Lung (tissue), 12 donors: ENCODE data around the gene CLSTN1. TPM values are rescaled to one million over a fixed set of nuclear protein-coding genes. Genes with fewer than 3 reads are reported as not detected.

Experiments used
- ATAC-seq: fragments of 200-7000 bp; cut with Tn5 transposase; one replicate; pipeline ENCODE4 v1.9.1; 2020; ENCODE audit warnings: moderate number of reproducible peaks; ENCODE audit not compliant: insufficient read depth, low FRiP score
- DNase-seq, 3 donors: peaks; one replicate each; pipeline ENCODE4 v3.0.0-alpha.2; 2013 to 2017
- H3K27ac ChIP-seq, 2 donors: one replicate each; pipeline ENCODE4 v1.5.1; 2013; ENCODE audit warnings: mild to moderate bottlenecking in 2 of 2, moderate library complexity in 2 of 2, control low read depth in 1 of 2, inconsistent platforms in 1 of 2, low read depth in 1 of 2, low read length in 1 of 2
- H3K27me3 ChIP-seq, 3 donors: one replicate each; pipeline ENCODE4 v1.5.1; 2013; ENCODE audit warnings: low read length in 2 of 3; ENCODE audit not compliant: control insufficient read depth in 3 of 3, insufficient read depth in 3 of 3
- H3K36me3 ChIP-seq, 4 donors: one replicate each; pipeline ENCODE4 v1.5.1; 2013; ENCODE audit warnings: low read length in 4 of 4, mild to moderate bottlenecking in 1 of 4, moderate library complexity in 1 of 4; ENCODE audit not compliant: control insufficient read depth in 4 of 4, insufficient read depth in 4 of 4
- H3K4me1 ChIP-seq, 5 donors: one replicate each; pipeline ENCODE4 v1.5.1; 2013; ENCODE audit warnings: low read length in 5 of 5, mild to moderate bottlenecking in 2 of 5, moderate library complexity in 1 of 5; ENCODE audit not compliant: control insufficient read depth in 5 of 5, insufficient read depth in 5 of 5
- H3K4me3 ChIP-seq: one replicate; pipeline ENCODE4 v1.5.1; 2013; ENCODE audit warnings: mild to moderate bottlenecking, control low read depth, moderate library complexity
- H3K9ac ChIP-seq, 2 donors: one replicate each; pipeline ENCODE4 v1.5.1; 2013; ENCODE audit warnings: low read length in 2 of 2, control low read depth in 1 of 2; ENCODE audit not compliant: insufficient read depth in 1 of 2
- H3K9me3 ChIP-seq, 4 donors: one replicate each; pipeline ENCODE4 v1.5.1; 2013; ENCODE audit warnings: low read length in 3 of 4, mild to moderate bottlenecking in 1 of 4, moderate library complexity in 1 of 4; ENCODE audit not compliant: control insufficient read depth in 4 of 4, insufficient read depth in 3 of 4
- WGBS, 2 donors: extraction: QIAGEN DNeasy Blood & Tissue Kit; methylation state at CpG; one replicate each; pipeline ENCODE4 v1.1.7; 2013; 5-methylcytosine and 5-hydroxymethylcytosine counted together
- polyA plus RNA-seq, 2 donors: library from polyadenylated mRNA; stranded (reverse); fragments of 200-250 nt; gene quantifications; one replicate each; pipeline ENCODE4 v1.2.1, GENCODE V29; 2013
- total RNA-seq, 2 donors: library from RNA; depleted of rRNA in 1 of 2; stranded (reverse); fragments of >200 nt in 1 of 2; gene quantifications; one replicate each; pipeline ENCODE4 v1.2.1, GENCODE V29; 2014 to 2021
- TF ChIP-seq, protein P1 (sequence below): IDR thresholded peaks from 2 replicates; pipeline ENCODE4 v1.5.1; 2012; ENCODE audit warnings: mild to moderate bottlenecking; ENCODE audit errors: control extremely low read depth, extremely low read depth
- donor health status: control.
- donor health status: control.
- donor health status: Bipolar disorder and iron deficiency.
- donor health status: healthy.
- donor health status: DM: yes; HTN: yes; CAD: no.

The CLSTN1 gene
- total and polyA plus RNA-seq, 4 donors: 37.1 to 88.0 (median 61.8) TPM

DNA sequence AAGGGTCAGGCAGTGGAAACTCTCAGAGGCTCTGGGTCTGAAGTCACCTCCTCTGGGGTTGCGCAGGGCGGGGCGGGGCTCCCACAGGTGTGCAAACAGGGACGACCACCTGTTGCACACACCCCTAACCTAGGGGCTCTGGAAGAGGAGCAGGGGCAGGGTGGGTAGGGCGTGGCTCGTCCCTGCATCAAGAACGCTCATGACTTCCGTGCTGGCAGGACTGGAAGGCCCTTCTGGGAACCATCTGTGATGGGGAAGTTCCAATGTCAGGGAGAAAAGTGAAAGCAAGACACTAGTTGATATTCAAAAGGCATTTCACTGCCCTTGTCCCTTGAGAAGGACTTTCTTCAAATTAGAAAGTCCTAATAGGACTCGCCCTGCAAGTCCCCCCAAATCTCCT is 22.1 kb upstream of the CLSTN1 start:
- no peak overlapping the region for H3K4me3 ChIP-seq
- TF ChIP-seq, protein P1, sequence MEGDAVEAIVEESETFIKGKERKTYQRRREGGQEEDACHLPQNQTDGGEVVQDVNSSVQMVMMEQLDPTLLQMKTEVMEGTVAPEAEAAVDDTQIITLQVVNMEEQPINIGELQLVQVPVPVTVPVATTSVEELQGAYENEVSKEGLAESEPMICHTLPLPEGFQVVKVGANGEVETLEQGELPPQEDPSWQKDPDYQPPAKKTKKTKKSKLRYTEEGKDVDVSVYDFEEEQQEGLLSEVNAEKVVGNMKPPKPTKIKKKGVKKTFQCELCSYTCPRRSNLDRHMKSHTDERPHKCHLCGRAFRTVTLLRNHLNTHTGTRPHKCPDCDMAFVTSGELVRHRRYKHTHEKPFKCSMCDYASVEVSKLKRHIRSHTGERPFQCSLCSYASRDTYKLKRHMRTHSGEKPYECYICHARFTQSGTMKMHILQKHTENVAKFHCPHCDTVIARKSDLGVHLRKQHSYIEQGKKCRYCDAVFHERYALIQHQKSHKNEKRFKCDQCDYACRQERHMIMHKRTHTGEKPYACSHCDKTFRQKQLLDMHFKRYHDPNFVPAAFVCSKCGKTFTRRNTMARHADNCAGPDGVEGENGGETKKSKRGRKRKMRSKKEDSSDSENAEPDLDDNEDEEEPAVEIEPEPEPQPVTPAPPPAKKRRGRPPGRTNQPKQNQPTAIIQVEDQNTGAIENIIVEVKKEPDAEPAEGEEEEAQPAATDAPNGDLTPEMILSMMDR: no peak
- ATAC-seq (no peak), DNase-seq (no peak)
- 63 to 71% methylated on average over 9 of the region's 9 CpGs for WGBS, 2 donors
- H3K27me3 ChIP-seq: no peaks in the 10 kb centered on the region
- peaks cover 0 to 10% (median 0%) of the 10 kb centered on the region in 4 donors for H3K36me3 ChIP-seq
- H3K4me1 ChIP-seq: peaks cover 0 to 19% (median 4%) of the 10 kb centered on the region in 5 donors
- H3K27ac ChIP-seq: no peak overlapping the region
- H3K9me3 ChIP-seq: peaks cover 0 to 2% (median 0%) of the 10 kb centered on the region in 4 donors
- H3K9ac ChIP-seq: no peak overlapping the region

DNA sequence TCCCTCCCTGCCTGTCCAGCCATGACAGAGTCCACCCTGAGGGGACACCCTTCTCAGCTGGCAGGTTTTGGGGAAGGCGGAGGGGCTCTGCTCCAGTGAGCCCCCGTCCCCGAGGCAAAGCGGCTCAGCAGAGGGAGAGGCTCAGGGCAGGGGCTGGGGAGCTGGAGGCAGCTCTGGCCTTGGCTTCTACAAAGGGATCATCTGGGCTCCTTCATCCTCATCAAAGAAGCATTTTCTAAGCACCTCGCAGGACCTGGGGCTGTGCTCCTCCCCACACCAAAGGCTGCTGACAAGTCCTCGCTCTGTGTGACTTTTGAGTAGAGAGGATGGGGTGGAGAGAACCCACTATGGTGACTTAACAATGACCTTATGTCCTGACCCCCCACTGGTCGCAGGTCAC is 21.0 kb upstream of the CLSTN1 start:
- DNase-seq (no peak), ATAC-seq (no peak)
- peaks cover 0 to 5% (median 0%) of the 10 kb centered on the region in 4 donors for H3K36me3 ChIP-seq
- WGBS, 2 donors: 91 to 94% methylated on average over 7 of the region's 7 CpGs
- H3K9ac ChIP-seq: no peak overlapping the region
- H3K27ac ChIP-seq: no peak overlapping the region
- no peaks in the 10 kb centered on the region for H3K9me3 ChIP-seq
- no peaks in the 10 kb centered on the region for H3K27me3 ChIP-seq
- TF ChIP-seq, protein P1: no peak
- no peak overlapping the region for H3K4me3 ChIP-seq
- peaks cover 0 to 19% (median 4%) of the 10 kb centered on the region in 5 donors for H3K4me1 ChIP-seq

DNA sequence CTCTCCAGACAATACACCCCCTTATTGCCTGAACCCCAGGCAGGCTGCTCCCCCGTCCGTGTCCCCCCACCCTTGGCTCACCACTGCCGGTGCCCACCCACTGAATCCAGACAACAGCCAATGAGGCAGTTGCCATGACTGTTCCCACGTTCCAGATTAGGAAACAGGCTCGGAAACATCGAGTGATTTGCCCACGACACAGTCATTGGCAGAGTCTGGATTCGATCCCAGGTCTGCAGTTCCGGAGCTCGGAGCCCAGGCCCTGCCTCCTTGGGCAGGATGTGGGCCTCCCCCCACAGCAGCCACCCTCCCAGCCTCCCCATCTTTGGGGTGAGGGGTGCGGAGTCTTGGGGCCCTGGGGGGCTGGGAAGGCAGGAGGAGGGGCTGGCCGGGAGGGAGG is 20.3 kb upstream of the CLSTN1 start:
- TF ChIP-seq, protein P1: no peak
- no peak overlapping the region for H3K4me3 ChIP-seq
- no peak overlapping the region for H3K9ac ChIP-seq
- peaks cover 0 to 19% (median 4%) of the 10 kb centered on the region in 5 donors for H3K4me1 ChIP-seq
- H3K36me3 ChIP-seq: no peaks in the 10 kb centered on the region
- ATAC-seq (no peak), DNase-seq (no peak)
- no peaks in the 10 kb centered on the region for H3K27me3 ChIP-seq
- no peak overlapping the region for H3K27ac ChIP-seq
- WGBS, 2 donors: 56 to 72% methylated on average over 12 of the region's 12 CpGs
- H3K9me3 ChIP-seq: no peaks in the 10 kb centered on the region

DNA sequence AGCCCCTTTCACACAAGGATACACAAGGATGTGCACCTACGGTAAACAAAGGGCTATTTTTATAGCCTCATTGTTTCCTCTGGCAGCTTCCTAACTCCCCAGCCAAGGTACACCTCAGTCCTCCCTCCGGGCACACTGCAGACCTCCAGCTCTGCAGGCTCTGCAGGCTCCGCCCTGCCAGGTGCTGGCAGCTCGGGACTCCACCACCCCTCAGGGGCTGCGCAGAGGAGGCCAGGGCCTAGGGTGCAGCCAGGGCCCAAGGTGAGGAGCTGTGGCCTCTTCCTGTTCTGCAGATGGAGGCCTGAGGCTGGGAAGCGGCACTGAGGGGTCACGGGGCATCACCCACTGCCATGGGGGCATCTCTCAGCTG is 19.8 kb upstream of the CLSTN1 start:
- WGBS, 2 donors: 81% methylated on average over 7 of the region's 7 CpGs
- no peak for ATAC-seq

More for the DNA sequence above, 19.8 kb upstream of the CLSTN1 start:
- DNase-seq: no peak
- Histone ChIP-seq H3K9ac (no peak overlapping the region), H3K4me1 (peaks cover 0 to 19% (median 4%) of the 10 kb centered on the region in 5 donors), H3K4me3 (no peak overlapping the region), H3K27me3 (no peaks in the 10 kb centered on the region), H3K36me3 (no peaks in the 10 kb centered on the region), H3K27ac (no peak overlapping the region), H3K9me3 (no peaks in the 10 kb centered on the region)
- TF ChIP-seq, protein P1: no peak
